GM12878 (cell line): Measurements from ENCODE around the gene COQ2. TPM values are rescaled to one million over a fixed set of nuclear protein-coding genes. Genes with fewer than 3 reads are reported as not detected.
A peak's percentile ranks its signal among the peaks of the same experiment; 100 is the strongest.

ENCODE experiments used
- ATAC-seq: fragments of 200-7000 bp; cut with Tn5 transposase; 3 replicates; pipeline ENCODE4 v1.9.1; 2020; ENCODE audit warnings: mild to moderate bottlenecking, moderate library complexity
- BruUV-seq: library from RNA; stranded (reverse); fragments of 400-500 nt; replicated peaks from 2 replicates; lab custom pipeline; 2021; lab: Mats Ljungman, UMichigan
- CTCF ChIA-PET: fragments of 300-600 bp; sonication (Branson Sonifier 250); formaldehyde crosslinking; extraction: SDS; loops from one replicate; lab custom pipeline; 2021; ENCODE audit warnings: inconsistent platforms; lab: Yijun Ruan, JAX
- POLR2A ChIA-PET: fragments of 350-600 bp; formaldehyde crosslinking; extraction: SDS; loops from one replicate; lab custom pipeline; 2021; ENCODE audit warnings: inconsistent platforms; lab: Charles Lee
- RAD21 ChIA-PET: fragments of 300-600 bp; sonication (Branson Sonifier 250); formaldehyde crosslinking; loops from one replicate; lab custom pipeline; 2023; ENCODE audit warnings: antibody characterized with exemption; ENCODE audit not compliant: unreplicated experiment; lab: Charles Lee
- SMC1A ChIA-PET: fragments of 300-600 bp; sonication (Branson Sonifier 250); formaldehyde crosslinking; loops from one replicate; lab custom pipeline; 2023; ENCODE audit not compliant: unreplicated experiment, uncharacterized antibody; lab: Charles Lee
- DNase-seq: peaks from one replicate; pipeline ENCODE4 v3.0.0-alpha.2; 2011; ENCODE audit warnings: low read depth, low spot score
- FAIRE-seq: peaks from 3 replicates; lab custom pipeline; 2011; peaks lifted over from hg19 to GRCh38; lab: Jason Lieb, UNC
- H2AFZ ChIP-seq: 2 replicates; pipeline ENCODE4 v1.6.0; 2011; ENCODE audit warnings: low read depth, low read length, control low read depth; ENCODE audit not compliant: control insufficient read depth
- H3K27ac ChIP-seq: 2 replicates; pipeline ENCODE4 v1.5.1; 2011; ENCODE audit warnings: control low read depth; ENCODE audit not compliant: control insufficient read depth, insufficient read depth
- H3K27me3 ChIP-seq, 2 experiments: replicated peaks in 1 of 2; 2 replicates each; pipeline versions ENCODE4 v1.6.0 to v1.6.1; 2011; ENCODE audit warnings: low read length in 1 of 2; ENCODE audit not compliant: control insufficient read depth in 2 of 2, insufficient read depth in 2 of 2
- H3K36me3 ChIP-seq, 2 experiments: 2 replicates each; pipeline ENCODE4 v1.5.1; 2011; ENCODE audit warnings: low read length in 1 of 2; ENCODE audit not compliant: control insufficient read depth in 2 of 2, insufficient read depth in 2 of 2
- H3K4me1 ChIP-seq: 2 replicates; pipeline ENCODE4 v1.6.1; 2011; ENCODE audit warnings: mild to moderate bottlenecking, low read length, moderate library complexity, mixed read lengths; ENCODE audit not compliant: control insufficient read depth, insufficient read depth
- H3K4me2 ChIP-seq: 2 replicates; pipeline ENCODE4 v1.6.0; 2011; ENCODE audit warnings: control low read depth; ENCODE audit not compliant: control insufficient read depth, insufficient read depth
- H3K4me3 ChIP-seq: fragments of 200-600 bp; sonication (generic); 2 replicates; pipeline ENCODE4 v1.5.1; 2016
- H3K79me2 ChIP-seq: 2 replicates; pipeline ENCODE4 v1.6.0; 2011; ENCODE audit warnings: low read length; ENCODE audit not compliant: control insufficient read depth, insufficient read depth
- H3K9ac ChIP-seq: 2 replicates; pipeline ENCODE4 v1.8.0; 2011; ENCODE audit warnings: low read length, control low read depth, mixed read lengths; ENCODE audit not compliant: control insufficient read depth, insufficient read depth
- H3K9me3 ChIP-seq: replicated peaks from 3 replicates; pipeline ENCODE4 v1.5.1; 2011; ENCODE audit warnings: mild to moderate bottlenecking, low read length; ENCODE audit not compliant: control insufficient read depth, insufficient read depth
- H4K20me1 ChIP-seq: 2 replicates; pipeline ENCODE4 v1.6.0; 2011; ENCODE audit not compliant: control insufficient read depth, insufficient read depth
- EP300 ChIP-seq, 2 experiments: fragments of 150-350 bp in 1 of 2; IDR thresholded peaks; 2 replicates each; pipeline ENCODE4 v1.6.1; 2011 to 2012; ENCODE audit warnings: low read depth in 2 of 2, low read length in 2 of 2, borderline replicate concordance in 1 of 2, improper control_type of control experiment in 1 of 2, inconsistent platforms in 1 of 2; ENCODE audit not compliant: control insufficient read depth in 1 of 2
- NFIC ChIP-seq: IDR thresholded peaks from 2 replicates; pipeline ENCODE4 v1.6.1; 2012; ENCODE audit warnings: low read depth, mild to moderate bottlenecking, inconsistent platforms, low read length, moderate library complexity
- NFXL1 ChIP-seq: fragments of 450-650 bp; IDR thresholded peaks from 2 replicates; pipeline ENCODE4 v1.6.1; 2017; ENCODE audit warnings: antibody characterized with exemption, mild to moderate bottlenecking, borderline replicate concordance
- RB1 ChIP-seq: fragments of 450-650 bp; formaldehyde crosslinking; IDR thresholded peaks from 2 replicates; pipeline ENCODE4 v1.6.1; 2017; ENCODE audit warnings: mild to moderate bottlenecking, borderline replicate concordance
- RUNX3 ChIP-seq: IDR thresholded peaks from 2 replicates; pipeline ENCODE4 v1.6.1; 2012; ENCODE audit warnings: low read length, inconsistent platforms
- WGBS: methylation state at CpG from one replicate; pipeline ENCODE4 v1.1.6; 2016; ENCODE audit warnings: low lambda C conversion rate; ENCODE audit not compliant: insufficient replicate concordance, insufficient coverage; ENCODE audit errors: missing lambda C conversion rate; 5-methylcytosine and 5-hydroxymethylcytosine counted together
- in situ Hi-C: fragments of 300-500 bp; cut with MboI; formaldehyde crosslinking; loops from 9 replicates; pipeline ENCODE4 v1.14.3; 2018; ENCODE audit warnings: mixed read lengths
- intact Hi-C: fragments of 100-400 bp; cut with micrococcal nuclease; formaldehyde crosslinking; loops from one replicate; pipeline ENCODE4 v1.14.2; 2022; ENCODE audit not compliant: unreplicated experiment
- polyA plus RNA-seq, 11 experiments: library from polyadenylated mRNA; depleted of rRNA in 4 of 11; unstranded in 6 of 11; stranded (reverse) in 5 of 11; fragments of >200 nt; fragmentation: Nextera tagmentation in 4 of 11; fragmentation: Illumina TruSeq in 1 of 11; extraction: Ambion mirVana in 4 of 11; extraction: Trizol in 1 of 11; gene quantifications; 1 replicate in 1 of 11; 2 replicates in 10 of 11; pipeline versions ENCODE4 v1.2.1 to v1.2.3, GENCODE V29; 2011 to 2016; ENCODE audit warnings: inconsistent platforms in 2 of 11, missing spikeins in 2 of 11, low read depth in 1 of 11
- total RNA-seq, 4 experiments: library from RNA; depleted of rRNA in 3 of 4; stranded (reverse); fragments of >200 nt in 3 of 4; fragmentation: Illumina TruSeq in 1 of 4; extraction: Trizol in 1 of 4; gene quantifications; 2 replicates each; pipeline versions ENCODE4 v1.2.1 to v1.2.3, GENCODE V29; 2013 to 2021

Gene COQ2
- total and polyA plus RNA-seq, 10 of the 15 experiments (the other 5 are each of a cell fraction or from before 2014, with no cell fraction given): 5.0 to 46.7 (median 19.1) TPM

GRCh38 chr4:83297548-83298260 is 13.1 kb upstream of the COQ2 start:
- POLR2A ChIA-PET: no interaction called here
- H3K4me2 ChIP-seq: no peak overlapping the region
- peak overlapping the region; percentile 55 for H2AFZ ChIP-seq
- H3K9me3 ChIP-seq: no peaks in the 10 kb centered on the region
- peak; percentile 39; the same call in 2 of the 3 replicates for ATAC-seq
- peaks cover 6% of the 10 kb centered on the region for H3K4me1 ChIP-seq
- TF ChIP-seq EP300 (IDR thresholded peaks at IDR 0.05; ENCODE audit: borderline replicate concordance in 1 of 2, control insufficient read depth in 1 of 2, low read depth in 2 of 2, low read length in 2 of 2) (no peak), NFIC (no peak), NFXL1 (no peak), RUNX3 (peak; percentile 61), RB1 (no peak)
- TF ChIP-seq, all 136 proteins: peak for 1
- Histone ChIP-seq H4K20me1 (no peaks in the 10 kb centered on the region), H3K79me2 (no peaks in the 10 kb centered on the region), H3K36me3 (no peaks in the 10 kb centered on the region), H3K27me3 (no peaks in the 10 kb centered on the region), H3K4me3 (no peak overlapping the region), H3K27ac (no peak overlapping the region), H3K9ac (no peak overlapping the region)
- intact Hi-C loops: no loop called here
- no TSS peak for BruUV-seq
- FAIRE-seq (peak; percentile 59), DNase-seq (no peak)
- RAD21 ChIA-PET: interaction anchor here (1.1 kb wide), 1 partner anchor 392 kb away, joined by 3 read pairs; no protein-coding TSS in a partner anchor
- CTCF ChIA-PET: no interaction called here
- SMC1A ChIA-PET: no interaction called here
- WGBS: 64% methylated on average over 3 of the region's 3 CpGs
- in situ Hi-C loops: no loop called here
